HCT116 (cell line): ENCODE data around the gene CTIF. TPM values are rescaled to one million over a fixed set of nuclear protein-coding genes. Genes with fewer than 3 reads are reported as not detected.

ENCODE experiments used
- ATAC-seq: fragments of 200-7000 bp; cut with Tn5 transposase; 2 replicates; pipeline ENCODE4 v1.9.1; 2020; ENCODE audit warnings: mild to moderate bottlenecking, moderate library complexity
- BruUV-seq: library from RNA; stranded (reverse); fragments of 400-500 nt; replicated peaks from 2 replicates; lab custom pipeline; 2021; lab: Mats Ljungman, UMichigan
- CTCF ChIA-PET: fragments of 300-600 bp; sonication (Branson Sonifier 250); formaldehyde crosslinking; loops from one replicate; lab custom pipeline; 2021; ENCODE audit warnings: antibody characterized with exemption; lab: Charles Lee
- POLR2A ChIA-PET: fragments of 300-600, 350-600 bp; sonication (Branson Sonifier 250); formaldehyde crosslinking; loops from one replicate; lab custom pipeline; 2021; ENCODE audit warnings: antibody characterized with exemption; lab: Charles Lee
- RAD21 ChIA-PET, 2 experiments: fragments of 300-600 bp; sonication (Branson Sonifier 250); formaldehyde crosslinking; loops; one replicate each; lab custom pipeline; 2023; ENCODE audit warnings: low total read pairs in 2 of 2; ENCODE audit not compliant: uncharacterized antibody in 2 of 2, unreplicated experiment in 2 of 2, low non-redundant PET in 1 of 2; lab: Charles Lee
- DNase-seq: peaks from one replicate; pipeline ENCODE4 v3.0.0-alpha.2; 2010; ENCODE audit warnings: low read depth, low spot score
- H2AFZ ChIP-seq: fragments of 200-600 bp; shearing (Covaris generic), sonication (generic); 2 replicates; pipeline ENCODE4 v1.6.1; 2017; ENCODE audit warnings: low read depth, mixed run types, mixed read lengths, antibody characterized with exemption, low read length; ENCODE audit not compliant: poor library complexity, severe bottlenecking
- H3K27ac ChIP-seq: 2 replicates; pipeline ENCODE4 v1.5.1; 2012; ENCODE audit warnings: low read depth, low read length
- H3K27me3 ChIP-seq: fragments of 200-600 bp; sonication (generic); 2 replicates; pipeline ENCODE4 v1.6.1; 2016; ENCODE audit warnings: mixed run types, low read length, mixed read lengths; ENCODE audit not compliant: insufficient read depth
- H3K36me3 ChIP-seq, 2 experiments: fragments of 200-500 bp in 1 of 2; fragments of 200-600 bp in 1 of 2; sonication (Bioruptor generic) in 1 of 2; sonication (generic) in 1 of 2; 2 replicates each; pipeline versions ENCODE4 v1.5.1 to v1.6.1; 2014 to 2016; ENCODE audit warnings: low read length in 2 of 2, inconsistent platforms in 1 of 2, mixed read lengths in 1 of 2, mixed run types in 1 of 2; ENCODE audit not compliant: insufficient read depth in 2 of 2, control insufficient read depth in 1 of 2
- H3K4me1 ChIP-seq, 2 experiments: fragments of 200-600 bp in 1 of 2; sonication (generic) in 1 of 2; 2 replicates each; pipeline versions ENCODE4 v1.5.1 to v1.6.1; 2012 to 2017; ENCODE audit warnings: low read length in 2 of 2, inconsistent platforms in 1 of 2, mild to moderate bottlenecking in 1 of 2, mixed read lengths in 1 of 2, mixed run types in 1 of 2, moderate library complexity in 1 of 2; ENCODE audit not compliant: insufficient read depth in 2 of 2, control insufficient read depth in 1 of 2
- H3K4me2 ChIP-seq: fragments of 200-600 bp; sonication (generic); 2 replicates; pipeline ENCODE4 v1.6.1; 2017; ENCODE audit warnings: mixed run types, low read length, mixed read lengths
- H3K4me3 ChIP-seq, 2 experiments: fragments of 200-600 bp in 1 of 2; sonication (generic) in 1 of 2; replicated peaks in 1 of 2; 2 replicates each; pipeline ENCODE4 v1.5.1; 2011 to 2016; ENCODE audit warnings: low read length in 2 of 2, control low read depth in 1 of 2, low read depth in 1 of 2, mild to moderate bottlenecking in 1 of 2, mixed read lengths in 1 of 2, mixed run types in 1 of 2
- H3K79me2 ChIP-seq: fragments of 200-600 bp; sonication (generic); 2 replicates; pipeline ENCODE4 v1.6.1; 2017; ENCODE audit warnings: mild to moderate bottlenecking, mixed run types, low read length, moderate library complexity, mixed read lengths; ENCODE audit not compliant: insufficient read depth
- H3K9ac ChIP-seq: fragments of 200-600 bp; sonication (generic); 2 replicates; pipeline ENCODE4 v1.6.1; 2016; ENCODE audit warnings: low read length, mixed read lengths
- H3K9me2 ChIP-seq: fragments of 200-600 bp; sonication (generic), shearing (Covaris generic); 2 replicates; pipeline ENCODE4 v1.6.1; 2017; ENCODE audit warnings: mixed run types, mild to moderate bottlenecking, moderate library complexity; ENCODE audit not compliant: insufficient read depth
- H3K9me3 ChIP-seq, 2 experiments: fragments of 200-500 bp in 1 of 2; fragments of 200-600 bp in 1 of 2; sonication (Bioruptor generic) in 1 of 2; sonication (generic) in 1 of 2; 2 replicates each; pipeline ENCODE4 v1.6.1; 2014 to 2017; ENCODE audit warnings: low read length in 2 of 2, mixed read lengths in 2 of 2, inconsistent platforms in 1 of 2, low read depth in 1 of 2, mild to moderate bottlenecking in 1 of 2, mixed run types in 1 of 2, moderate library complexity in 1 of 2; ENCODE audit not compliant: control insufficient read depth in 1 of 2, insufficient read depth in 1 of 2
- H4K20me1 ChIP-seq: fragments of 200-600 bp; sonication (generic), shearing (Covaris generic); 2 replicates; pipeline ENCODE4 v1.6.1; 2017; ENCODE audit warnings: mixed run types, mild to moderate bottlenecking, moderate library complexity; ENCODE audit not compliant: insufficient read depth
- CBX3 ChIP-seq: IDR thresholded peaks from 2 replicates; pipeline ENCODE4 v1.6.1; 2012; ENCODE audit warnings: low read depth
- EGR1 ChIP-seq: IDR thresholded peaks from 2 replicates; pipeline ENCODE4 v1.6.1; 2012; ENCODE audit warnings: low read depth
- ELF1 ChIP-seq: IDR thresholded peaks from 2 replicates; pipeline ENCODE4 v1.6.1; 2012; ENCODE audit warnings: low read depth, borderline replicate concordance
- FOSL1 ChIP-seq: IDR thresholded peaks from 2 replicates; pipeline ENCODE4 v1.6.1; 2012; ENCODE audit warnings: low read depth
- JUND ChIP-seq: IDR thresholded peaks from 2 replicates; pipeline ENCODE4 v1.6.1; 2012
- RAD21 ChIP-seq: IDR thresholded peaks from 2 replicates; pipeline ENCODE4 v1.6.1; 2012; ENCODE audit warnings: low read depth, mild to moderate bottlenecking
- SRF ChIP-seq: IDR thresholded peaks from 2 replicates; pipeline ENCODE4 v1.6.1; 2012; ENCODE audit warnings: low read depth
- intact Hi-C: fragments of 100-400 bp; cut with micrococcal nuclease; formaldehyde crosslinking; loops from 2 replicates; pipeline ENCODE4 v1.10.0; 2022
- total RNA-seq: library from RNA; stranded (reverse); gene quantifications from one replicate; pipeline ENCODE4 v1.2.1, GENCODE V29; 2021; ENCODE audit not compliant: unreplicated experiment
- TF ChIP-seq, protein P1 (sequence below): IDR thresholded peaks from 2 replicates; pipeline ENCODE4 v1.6.1; 2012
- TF ChIP-seq, protein P2 (sequence below): IDR thresholded peaks from 2 replicates; pipeline ENCODE4 v1.6.1; 2011; ENCODE audit warnings: mild to moderate bottlenecking, low read length, moderate library complexity; ENCODE audit not compliant: insufficient replicate concordance; ENCODE audit errors: extremely low read depth
- TF ChIP-seq, protein P3 (sequence below): IDR thresholded peaks from 2 replicates; pipeline ENCODE4 v1.6.1; 2012; ENCODE audit warnings: low read depth

Gene CTIF
- total RNA-seq, 1 experiment from 2014 or later, result 19.7 TPM

DNA sequence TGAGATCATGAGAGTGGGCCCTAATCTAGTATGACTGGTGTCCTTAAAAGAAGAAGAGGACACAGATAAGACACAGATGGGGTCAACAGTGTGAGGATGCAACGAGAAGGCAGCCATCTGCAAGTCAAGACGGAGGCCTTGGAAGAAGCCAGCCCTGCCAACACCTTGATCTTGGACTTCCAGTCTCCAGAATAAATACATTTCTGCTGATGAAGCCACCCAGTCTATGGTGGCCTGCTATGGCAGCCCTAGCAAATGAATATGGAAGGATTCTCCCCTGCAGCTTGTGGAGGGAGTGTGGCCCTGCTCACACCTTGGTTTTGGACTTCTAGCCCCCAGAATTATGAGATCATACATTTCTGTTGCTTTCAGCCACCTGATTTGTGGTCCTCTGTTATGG lies 12.3 kb downstream of the CTIF start:
- TF ChIP-seq, protein P1, sequence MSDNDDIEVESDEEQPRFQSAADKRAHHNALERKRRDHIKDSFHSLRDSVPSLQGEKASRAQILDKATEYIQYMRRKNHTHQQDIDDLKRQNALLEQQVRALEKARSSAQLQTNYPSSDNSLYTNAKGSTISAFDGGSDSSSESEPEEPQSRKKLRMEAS, result no peak
- TF ChIP-seq, protein P2, sequence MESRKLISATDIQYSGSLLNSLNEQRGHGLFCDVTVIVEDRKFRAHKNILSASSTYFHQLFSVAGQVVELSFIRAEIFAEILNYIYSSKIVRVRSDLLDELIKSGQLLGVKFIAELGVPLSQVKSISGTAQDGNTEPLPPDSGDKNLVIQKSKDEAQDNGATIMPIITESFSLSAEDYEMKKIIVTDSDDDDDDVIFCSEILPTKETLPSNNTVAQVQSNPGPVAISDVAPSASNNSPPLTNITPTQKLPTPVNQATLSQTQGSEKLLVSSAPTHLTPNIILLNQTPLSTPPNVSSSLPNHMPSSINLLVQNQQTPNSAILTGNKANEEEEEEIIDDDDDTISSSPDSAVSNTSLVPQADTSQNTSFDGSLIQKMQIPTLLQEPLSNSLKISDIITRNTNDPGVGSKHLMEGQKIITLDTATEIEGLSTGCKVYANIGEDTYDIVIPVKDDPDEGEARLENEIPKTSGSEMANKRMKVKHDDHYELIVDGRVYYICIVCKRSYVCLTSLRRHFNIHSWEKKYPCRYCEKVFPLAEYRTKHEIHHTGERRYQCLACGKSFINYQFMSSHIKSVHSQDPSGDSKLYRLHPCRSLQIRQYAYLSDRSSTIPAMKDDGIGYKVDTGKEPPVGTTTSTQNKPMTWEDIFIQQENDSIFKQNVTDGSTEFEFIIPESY, result no peak
- TF ChIP-seq JUND, result no peak
- no peak for TF ChIP-seq FOSL1
- no peak for TF ChIP-seq RAD21
- no peak for TF ChIP-seq CBX3
- TF ChIP-seq, protein P3, sequence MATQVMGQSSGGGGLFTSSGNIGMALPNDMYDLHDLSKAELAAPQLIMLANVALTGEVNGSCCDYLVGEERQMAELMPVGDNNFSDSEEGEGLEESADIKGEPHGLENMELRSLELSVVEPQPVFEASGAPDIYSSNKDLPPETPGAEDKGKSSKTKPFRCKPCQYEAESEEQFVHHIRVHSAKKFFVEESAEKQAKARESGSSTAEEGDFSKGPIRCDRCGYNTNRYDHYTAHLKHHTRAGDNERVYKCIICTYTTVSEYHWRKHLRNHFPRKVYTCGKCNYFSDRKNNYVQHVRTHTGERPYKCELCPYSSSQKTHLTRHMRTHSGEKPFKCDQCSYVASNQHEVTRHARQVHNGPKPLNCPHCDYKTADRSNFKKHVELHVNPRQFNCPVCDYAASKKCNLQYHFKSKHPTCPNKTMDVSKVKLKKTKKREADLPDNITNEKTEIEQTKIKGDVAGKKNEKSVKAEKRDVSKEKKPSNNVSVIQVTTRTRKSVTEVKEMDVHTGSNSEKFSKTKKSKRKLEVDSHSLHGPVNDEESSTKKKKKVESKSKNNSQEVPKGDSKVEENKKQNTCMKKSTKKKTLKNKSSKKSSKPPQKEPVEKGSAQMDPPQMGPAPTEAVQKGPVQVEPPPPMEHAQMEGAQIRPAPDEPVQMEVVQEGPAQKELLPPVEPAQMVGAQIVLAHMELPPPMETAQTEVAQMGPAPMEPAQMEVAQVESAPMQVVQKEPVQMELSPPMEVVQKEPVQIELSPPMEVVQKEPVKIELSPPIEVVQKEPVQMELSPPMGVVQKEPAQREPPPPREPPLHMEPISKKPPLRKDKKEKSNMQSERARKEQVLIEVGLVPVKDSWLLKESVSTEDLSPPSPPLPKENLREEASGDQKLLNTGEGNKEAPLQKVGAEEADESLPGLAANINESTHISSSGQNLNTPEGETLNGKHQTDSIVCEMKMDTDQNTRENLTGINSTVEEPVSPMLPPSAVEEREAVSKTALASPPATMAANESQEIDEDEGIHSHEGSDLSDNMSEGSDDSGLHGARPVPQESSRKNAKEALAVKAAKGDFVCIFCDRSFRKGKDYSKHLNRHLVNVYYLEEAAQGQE, result no peak
- TF ChIP-seq ELF1, result no peak
- TF ChIP-seq SRF, result no peak
- no peak for TF ChIP-seq EGR1
- TF ChIP-seq, all 23 proteins: peak for 0
- no TSS peak for BruUV-seq
- ChIA-PET CTCF (no interaction called here), POLR2A (no interaction called here), RAD21 (no interaction called here)
- Histone ChIP-seq H3K4me1 (peaks cover 13 to 23% of the 10 kb centered on the region in 2 experiments; a peak in 3 of 4 replicates), H3K36me3 (no peaks in the 10 kb centered on the region), H3K27me3 (no peaks in the 10 kb centered on the region), H3K9me2 (no peaks in the 10 kb centered on the region), H4K20me1 (no peaks in the 10 kb centered on the region), H3K4me2 (no peak overlapping the region), H3K9ac (no peak overlapping the region), H3K9me3 (no peaks in the 10 kb centered on the region), H2AFZ (no peak overlapping the region), H3K27ac (no peak overlapping the region), H3K4me3 (no peak overlapping the region), H3K79me2 (no peaks in the 10 kb centered on the region)
- DNase-seq (no peak), ATAC-seq (no peak)
- intact Hi-C loops, result no loop called here
